Common myeloid progenitor, CD34-positive (primary cell): ENCODE measurements around the gene ETV2.

ENCODE experiments used
- CTCF ChIA-PET: fragments of 350-600 bp; sonication (Branson Sonifier 250); formaldehyde crosslinking; loops from one replicate; lab custom pipeline; 2021; ENCODE audit warnings: antibody characterized with exemption; lab: Charles Lee
- POLR2A ChIA-PET: fragments of 350-600 bp; sonication (Branson Sonifier 250); formaldehyde crosslinking; loops from one replicate; lab custom pipeline; 2021; ENCODE audit warnings: antibody characterized with exemption; lab: Charles Lee
- DNase-seq, 3 donors: peaks; one replicate each; pipeline versions ENCODE4 v3.0.0 to v3.0.0-alpha.2; 2013
- H3K27ac ChIP-seq, 2 experiments: 1 replicate in 1 of 2; 2 replicates in 1 of 2; pipeline ENCODE4 v1.7.0; 2013; ENCODE audit warnings: inconsistent platforms in 2 of 2, low read length in 2 of 2, mild to moderate bottlenecking in 2 of 2, low read depth in 1 of 2, moderate library complexity in 1 of 2; ENCODE audit not compliant: severe bottlenecking in 2 of 2, insufficient read depth in 1 of 2, poor library complexity in 1 of 2
- H3K27me3 ChIP-seq, 5 experiments: replicated peaks in 2 of 5; 1 replicate in 3 of 5; 2 replicates in 2 of 5; pipeline versions ENCODE4 v1.6.1 to v1.7.0; 2013; ENCODE audit warnings: low read length in 4 of 5, mild to moderate bottlenecking in 2 of 5, moderate library complexity in 2 of 5, inconsistent platforms in 1 of 5; ENCODE audit not compliant: insufficient read depth in 5 of 5, control insufficient read depth in 4 of 5
- H3K36me3 ChIP-seq, 4 experiments: 1 replicate in 2 of 4; 2 replicates in 2 of 4; pipeline versions ENCODE4 v1.6.1 to v1.7.0; 2013; ENCODE audit warnings: low read length in 3 of 4, control low read depth in 1 of 4, mild to moderate bottlenecking in 1 of 4; ENCODE audit not compliant: control insufficient read depth in 4 of 4, insufficient read depth in 4 of 4
- H3K4me1 ChIP-seq, 4 experiments: 1 replicate in 3 of 4; 2 replicates in 1 of 4; pipeline versions ENCODE4 v1.6.1 to v1.7.1; 2013; ENCODE audit warnings: low read length in 3 of 4, mild to moderate bottlenecking in 3 of 4, control low read depth in 1 of 4, inconsistent platforms in 1 of 4, moderate library complexity in 1 of 4; ENCODE audit not compliant: control insufficient read depth in 4 of 4, insufficient read depth in 4 of 4; ENCODE audit errors: control extremely low read depth in 1 of 4
- H3K4me3 ChIP-seq, 7 experiments: 1 replicate in 4 of 7; 2 replicates in 3 of 7; pipeline versions ENCODE4 v1.5.1 to v1.7.0; 2013; ENCODE audit warnings: mild to moderate bottlenecking in 7 of 7, low read length in 6 of 7, moderate library complexity in 6 of 7, inconsistent platforms in 2 of 7, low read depth in 2 of 7, control low read depth in 1 of 7; ENCODE audit not compliant: insufficient read depth in 4 of 7, control insufficient read depth in 1 of 7; ENCODE audit errors: extremely low read depth in 1 of 7
- H3K9me3 ChIP-seq, 5 experiments: 1 replicate in 4 of 5; 2 replicates in 1 of 5; pipeline versions ENCODE4 v1.6.1 to v1.7.1; 2013; ENCODE audit warnings: low read length in 4 of 5, mild to moderate bottlenecking in 2 of 5, inconsistent platforms in 1 of 5, low read depth in 1 of 5, moderate library complexity in 1 of 5; ENCODE audit not compliant: control insufficient read depth in 4 of 5, insufficient read depth in 2 of 5; ENCODE audit errors: control extremely low read depth in 1 of 5
- WGBS: methylation state at CpG from one replicate; pipeline ENCODE4 v1.1.5; 2013; ENCODE audit not compliant: insufficient coverage; 5-methylcytosine and 5-hydroxymethylcytosine counted together

Gene ETV2

DNA sequence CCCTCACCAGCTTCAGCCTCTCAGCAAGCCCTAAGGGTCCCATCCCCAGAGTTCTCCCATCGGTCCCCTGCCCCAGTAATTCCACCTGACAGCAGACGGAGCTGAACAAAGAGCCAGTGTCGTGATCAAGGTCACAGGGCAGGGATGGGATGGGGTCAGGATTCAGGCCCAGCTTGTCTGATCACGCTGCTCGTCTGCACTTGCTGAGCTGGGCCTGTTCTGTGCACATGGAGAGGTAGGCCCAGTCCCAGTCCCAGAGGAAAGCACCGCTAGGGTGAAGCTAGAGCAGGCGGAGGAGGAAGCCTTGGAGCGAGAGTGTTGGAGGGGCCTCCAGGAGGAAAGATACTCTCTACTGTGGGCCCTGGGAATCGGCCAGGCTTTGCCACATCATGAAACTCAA is 19.8 kb upstream of the ETV2 start:
- no peaks in the 10 kb centered on the region for H3K4me1 ChIP-seq
- peaks cover 0 to 46% (median 27%) of the 10 kb centered on the region in 4 experiments for H3K36me3 ChIP-seq
- H3K4me3 ChIP-seq = no peak overlapping the region
- no peaks in the 10 kb centered on the region for H3K9me3 ChIP-seq
- no peaks in the 10 kb centered on the region for H3K27me3 ChIP-seq
- CTCF ChIA-PET = interaction anchor here (1.4 kb wide), 1 partner anchor 10 kb away, joined by 4 read pairs; no protein-coding TSS in a partner anchor
- POLR2A ChIA-PET = no interaction called here
- WGBS = 98% methylated on average over 8 of the region's 9 CpGs
- no peak for DNase-seq
- H3K27ac ChIP-seq = no peak overlapping the region

DNA sequence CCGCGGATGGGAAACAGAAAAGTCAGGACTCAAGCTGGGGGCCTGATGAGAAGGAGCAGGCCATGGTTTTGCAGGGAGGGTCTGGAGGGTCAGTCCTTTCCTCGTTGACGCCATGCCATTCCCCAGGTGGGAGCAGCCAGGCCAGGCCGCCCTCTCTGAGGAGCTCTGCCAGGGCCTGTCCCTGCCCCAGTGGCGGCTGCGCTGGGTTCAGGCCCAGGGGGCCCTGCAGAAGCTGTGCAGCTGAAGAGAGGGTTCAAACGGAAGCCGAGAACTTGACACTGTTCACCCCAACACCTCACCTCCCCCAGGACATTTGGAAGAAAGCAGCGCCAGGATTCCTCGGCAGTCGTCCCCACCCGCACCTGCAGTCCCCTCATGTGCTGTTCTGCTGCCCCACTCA is 18.8 kb upstream of the ETV2 start:
- Histone ChIP-seq H3K4me3 (no peak overlapping the region), H3K27me3 (no peaks in the 10 kb centered on the region), H3K9me3 (no peaks in the 10 kb centered on the region), H3K4me1 (peaks cover 0 to under 1% (median 0%) of the 10 kb centered on the region in 4 experiments), H3K27ac (no peak overlapping the region), H3K36me3 (peaks cover 0 to 36% (median 18%) of the 10 kb centered on the region in 4 experiments)
- DNase-seq = no peak
- ChIA-PET CTCF (interaction anchor here (1.4 kb wide), 1 partner anchor 9 kb away, joined by 4 read pairs; no protein-coding TSS in a partner anchor), POLR2A (no interaction called here)
- 93% methylated on average over 9 of the region's 13 CpGs for WGBS

DNA sequence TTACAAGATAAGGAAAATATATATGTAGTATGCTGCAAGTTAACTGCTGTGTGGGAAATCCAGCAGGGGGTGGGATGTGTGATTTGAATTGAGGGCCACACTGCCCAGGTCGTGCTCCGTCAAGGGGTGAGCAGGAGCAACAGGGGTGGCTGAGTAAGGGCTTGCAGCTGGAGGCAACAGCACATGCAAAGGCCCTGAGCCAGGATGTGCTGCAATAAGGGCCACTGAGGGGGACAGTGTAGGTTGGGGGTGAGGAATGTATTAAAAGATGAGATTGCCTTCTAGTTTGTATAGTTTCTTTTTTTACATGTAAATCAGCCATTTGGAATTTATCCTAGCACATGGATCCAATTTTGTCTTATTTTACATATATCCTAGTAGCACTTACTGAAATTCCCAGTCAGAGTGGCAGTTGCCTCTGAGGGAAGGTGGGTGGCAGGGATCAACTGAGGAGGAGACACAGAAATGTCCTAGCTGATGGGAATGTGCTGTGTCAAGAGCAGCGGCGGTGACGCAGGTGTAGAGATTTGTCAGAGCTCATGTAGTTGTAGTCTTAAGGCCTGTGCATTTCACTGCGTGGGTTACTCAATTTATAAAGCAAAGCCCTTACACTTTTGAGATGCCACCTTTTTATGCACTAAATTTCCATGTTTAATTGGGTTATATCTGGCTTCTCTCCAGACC is 18.1 kb upstream of the ETV2 start:
- CTCF ChIA-PET = interaction anchor here (1.3 to 1.5 kb wide), 2 partner anchors 9 to 37 kb away, joined by 3 to 4 read pairs; no protein-coding TSS in a partner anchor
- H3K4me1 ChIP-seq = peaks cover 0 to 7% (median 6%) of the 10 kb centered on the region in 4 experiments
- DNase-seq = no peak
- WGBS = 100% methylated on average over 3 of the region's 6 CpGs
- peaks cover 0 to 31% (median 14%) of the 10 kb centered on the region in 4 experiments for H3K36me3 ChIP-seq
- POLR2A ChIA-PET = no interaction called here
- H3K9me3 ChIP-seq = no peaks in the 10 kb centered on the region
- H3K27me3 ChIP-seq = no peaks in the 10 kb centered on the region
- H3K4me3 ChIP-seq = no peak overlapping the region
- no peak overlapping the region for H3K27ac ChIP-seq

DNA sequence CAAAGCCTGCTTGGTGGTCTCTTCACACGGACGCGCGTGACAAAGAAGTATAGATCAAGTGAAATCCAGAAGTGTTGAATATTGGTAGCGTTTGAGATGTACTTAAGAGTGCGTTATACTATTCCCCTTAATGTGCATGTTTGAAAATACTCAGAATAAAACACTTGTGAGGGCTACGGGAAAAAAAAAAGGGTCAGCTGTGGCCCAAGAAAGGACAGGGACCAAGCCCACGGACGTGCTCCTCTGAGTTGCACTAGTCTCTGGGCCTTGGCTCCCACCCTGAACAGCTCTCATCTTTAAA is 13.3 kb upstream of the ETV2 start:
- Histone ChIP-seq H3K9me3 (no peaks in the 10 kb centered on the region), H3K36me3 (peaks cover 8 to 30% (median 25%) of the 10 kb centered on the region in 4 experiments), H3K27me3 (no peaks in the 10 kb centered on the region), H3K4me3 (peak overlapping the region; percentile 67 to 92 (median 87)), H3K4me1 (peaks cover 5 to 14% (median 12%) of the 10 kb centered on the region in 4 experiments), H3K27ac (peak overlapping the region; percentile 78 to 96)
- 26% methylated on average over 7 of the region's 9 CpGs for WGBS
- DNase-seq = no peak
- CTCF ChIA-PET = interaction anchor here (1.0 kb wide), 2 partner anchors 8 to 79 kb away, joined by 3 to 4 read pairs; no protein-coding TSS in a partner anchor
- POLR2A ChIA-PET = no interaction called here

DNA sequence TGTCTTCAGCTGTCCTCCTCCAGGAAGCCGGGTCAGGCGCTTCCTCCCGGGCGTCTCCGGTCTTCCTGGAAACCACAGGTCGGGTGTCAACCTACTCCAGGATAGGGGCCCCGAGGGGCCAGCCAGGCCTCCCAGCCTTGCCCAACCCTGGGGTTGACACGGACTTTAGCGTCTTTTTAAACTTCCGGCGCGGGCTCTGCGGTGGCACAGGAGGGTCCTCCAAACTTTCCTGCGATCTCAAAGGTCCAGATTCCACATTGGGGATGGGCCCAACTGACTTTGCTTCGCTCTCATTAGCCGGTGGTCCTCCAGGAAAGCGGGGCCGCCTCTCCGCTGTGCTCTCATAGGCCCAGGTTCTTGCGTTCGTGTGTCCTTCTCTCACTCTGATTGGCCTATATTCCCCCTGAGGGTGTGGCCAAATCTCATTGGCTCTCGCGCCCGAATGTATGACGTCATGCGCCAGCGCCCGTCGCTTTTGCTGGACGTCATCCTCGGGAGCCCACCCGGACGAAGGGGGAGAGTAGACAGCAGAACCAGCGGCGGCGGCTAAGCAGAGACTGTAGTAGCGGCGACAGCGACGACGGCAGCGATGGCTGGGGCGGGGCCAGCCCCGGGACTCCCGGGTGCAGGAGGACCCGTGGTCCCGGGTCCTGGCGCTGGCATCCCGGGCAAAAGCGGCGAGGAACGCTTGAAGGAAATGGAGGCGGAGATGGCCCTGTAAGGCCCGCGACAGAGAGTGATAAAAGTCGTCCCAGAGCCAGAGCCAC is 12.8 kb upstream of the ETV2 start, which contains the start of gene RBM42:
RBM42 (plus strand) TSS at position 472 of the 767 bp plus-strand sequence; CDS start at position 590, 118 bp downstream.
- ChIA-PET CTCF (interaction anchor here (1.0 kb wide), 2 partner anchors 8 to 79 kb away, joined by 3 to 4 read pairs; no protein-coding TSS in a partner anchor), POLR2A (no interaction called here)

DNA sequence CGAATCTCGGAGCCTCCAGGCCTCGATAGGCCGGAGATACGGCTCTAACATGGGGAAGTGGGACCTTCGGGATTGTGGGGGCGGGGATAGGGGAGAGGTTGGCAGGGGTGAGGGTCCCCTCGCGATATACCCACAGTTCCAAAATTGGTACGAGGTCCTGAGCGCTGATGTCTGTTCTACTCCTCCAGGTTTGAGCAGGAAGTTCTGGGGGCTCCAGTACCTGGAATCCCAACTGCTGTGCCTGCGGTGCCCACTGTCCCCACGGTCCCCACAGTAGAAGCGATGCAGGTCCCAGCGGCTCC is 12.3 kb upstream of the ETV2 start:
- Histone ChIP-seq H3K36me3 (peaks cover 8 to 40% (median 32%) of the 10 kb centered on the region in 4 experiments), H3K27ac (peak overlapping the region; percentile 92 to 96), H3K9me3 (no peaks in the 10 kb centered on the region), H3K4me3 (peak overlapping the region; percentile 67 to 92 (median 87)), H3K4me1 (peaks cover 5 to 14% (median 12%) of the 10 kb centered on the region in 4 experiments), H3K27me3 (no peaks in the 10 kb centered on the region)
- no peak for DNase-seq
- CTCF ChIA-PET = no interaction called here
- POLR2A ChIA-PET = no interaction called here
- WGBS = 13% methylated on average over 12 of the region's 15 CpGs

More for the DNA sequence above, 12.8 kb upstream of the ETV2 start, which contains the start of gene RBM42:
- H3K4me3 ChIP-seq = peak within 1 kb of the TSS; percentile 67 to 92 (median 87)
- H3K36me3 ChIP-seq = peaks cover 8 to 35% (median 27%) of the 10 kb centered on the region in 4 experiments
- no peaks in the 10 kb centered on the region for H3K9me3 ChIP-seq
- H3K4me1 ChIP-seq = peaks cover 5 to 14% (median 12%) of the 10 kb centered on the region in 4 experiments
- no peaks in the 10 kb centered on the region for H3K27me3 ChIP-seq
- peak; percentile 99 to 100 (median 100) for DNase-seq
- under 1% methylated on average over 55 of the region's 56 CpGs for WGBS
- H3K27ac ChIP-seq = peak within 1 kb of the TSS; percentile 92 to 96
